HCT116 (cell line): ENCODE results near the gene SMG6. TPM values are rescaled to one million over a fixed set of nuclear protein-coding genes. Genes with fewer than 3 reads are reported as not detected.

Experiments
- ATAC-seq: fragments of 200-7000 bp; cut with Tn5 transposase; 2 replicates; pipeline ENCODE4 v1.9.1; 2020; ENCODE audit warnings: mild to moderate bottlenecking, moderate library complexity
- BruUV-seq: library from RNA; stranded (reverse); fragments of 400-500 nt; replicated peaks from 2 replicates; lab custom pipeline; 2021; lab: Mats Ljungman, UMichigan
- CTCF ChIA-PET: fragments of 300-600 bp; sonication (Branson Sonifier 250); formaldehyde crosslinking; loops from one replicate; lab custom pipeline; 2021; ENCODE audit warnings: antibody characterized with exemption; lab: Charles Lee
- POLR2A ChIA-PET: fragments of 300-600, 350-600 bp; sonication (Branson Sonifier 250); formaldehyde crosslinking; loops from one replicate; lab custom pipeline; 2021; ENCODE audit warnings: antibody characterized with exemption; lab: Charles Lee
- RAD21 ChIA-PET, 2 experiments: fragments of 300-600 bp; sonication (Branson Sonifier 250); formaldehyde crosslinking; loops; one replicate each; lab custom pipeline; 2023; ENCODE audit warnings: low total read pairs in 2 of 2; ENCODE audit not compliant: uncharacterized antibody in 2 of 2, unreplicated experiment in 2 of 2, low non-redundant PET in 1 of 2; lab: Charles Lee
- DNase-seq: peaks from one replicate; pipeline ENCODE4 v3.0.0-alpha.2; 2010; ENCODE audit warnings: low read depth, low spot score
- H2AFZ ChIP-seq: fragments of 200-600 bp; shearing (Covaris generic), sonication (generic); 2 replicates; pipeline ENCODE4 v1.6.1; 2017; ENCODE audit warnings: low read depth, mixed run types, mixed read lengths, antibody characterized with exemption, low read length; ENCODE audit not compliant: poor library complexity, severe bottlenecking
- H3K27ac ChIP-seq: 2 replicates; pipeline ENCODE4 v1.5.1; 2012; ENCODE audit warnings: low read depth, low read length
- H3K27me3 ChIP-seq: fragments of 200-600 bp; sonication (generic); 2 replicates; pipeline ENCODE4 v1.6.1; 2016; ENCODE audit warnings: mixed run types, low read length, mixed read lengths; ENCODE audit not compliant: insufficient read depth
- H3K36me3 ChIP-seq, 2 experiments: fragments of 200-500 bp in 1 of 2; fragments of 200-600 bp in 1 of 2; sonication (Bioruptor generic) in 1 of 2; sonication (generic) in 1 of 2; 2 replicates each; pipeline versions ENCODE4 v1.5.1 to v1.6.1; 2014 to 2016; ENCODE audit warnings: low read length in 2 of 2, inconsistent platforms in 1 of 2, mixed read lengths in 1 of 2, mixed run types in 1 of 2; ENCODE audit not compliant: insufficient read depth in 2 of 2, control insufficient read depth in 1 of 2
- H3K4me1 ChIP-seq, 2 experiments: fragments of 200-600 bp in 1 of 2; sonication (generic) in 1 of 2; 2 replicates each; pipeline versions ENCODE4 v1.5.1 to v1.6.1; 2012 to 2017; ENCODE audit warnings: low read length in 2 of 2, inconsistent platforms in 1 of 2, mild to moderate bottlenecking in 1 of 2, mixed read lengths in 1 of 2, mixed run types in 1 of 2, moderate library complexity in 1 of 2; ENCODE audit not compliant: insufficient read depth in 2 of 2, control insufficient read depth in 1 of 2
- H3K4me2 ChIP-seq: fragments of 200-600 bp; sonication (generic); 2 replicates; pipeline ENCODE4 v1.6.1; 2017; ENCODE audit warnings: mixed run types, low read length, mixed read lengths
- H3K4me3 ChIP-seq, 2 experiments: fragments of 200-600 bp in 1 of 2; sonication (generic) in 1 of 2; replicated peaks in 1 of 2; 2 replicates each; pipeline ENCODE4 v1.5.1; 2011 to 2016; ENCODE audit warnings: low read length in 2 of 2, control low read depth in 1 of 2, low read depth in 1 of 2, mild to moderate bottlenecking in 1 of 2, mixed read lengths in 1 of 2, mixed run types in 1 of 2
- H3K79me2 ChIP-seq: fragments of 200-600 bp; sonication (generic); 2 replicates; pipeline ENCODE4 v1.6.1; 2017; ENCODE audit warnings: mild to moderate bottlenecking, mixed run types, low read length, moderate library complexity, mixed read lengths; ENCODE audit not compliant: insufficient read depth
- H3K9ac ChIP-seq: fragments of 200-600 bp; sonication (generic); 2 replicates; pipeline ENCODE4 v1.6.1; 2016; ENCODE audit warnings: low read length, mixed read lengths
- H3K9me2 ChIP-seq: fragments of 200-600 bp; sonication (generic), shearing (Covaris generic); 2 replicates; pipeline ENCODE4 v1.6.1; 2017; ENCODE audit warnings: mixed run types, mild to moderate bottlenecking, moderate library complexity; ENCODE audit not compliant: insufficient read depth
- H3K9me3 ChIP-seq, 2 experiments: fragments of 200-500 bp in 1 of 2; fragments of 200-600 bp in 1 of 2; sonication (Bioruptor generic) in 1 of 2; sonication (generic) in 1 of 2; 2 replicates each; pipeline ENCODE4 v1.6.1; 2014 to 2017; ENCODE audit warnings: low read length in 2 of 2, mixed read lengths in 2 of 2, inconsistent platforms in 1 of 2, low read depth in 1 of 2, mild to moderate bottlenecking in 1 of 2, mixed run types in 1 of 2, moderate library complexity in 1 of 2; ENCODE audit not compliant: control insufficient read depth in 1 of 2, insufficient read depth in 1 of 2
- H4K20me1 ChIP-seq: fragments of 200-600 bp; sonication (generic), shearing (Covaris generic); 2 replicates; pipeline ENCODE4 v1.6.1; 2017; ENCODE audit warnings: mixed run types, mild to moderate bottlenecking, moderate library complexity; ENCODE audit not compliant: insufficient read depth
- CEBPB ChIP-seq: IDR thresholded peaks from 2 replicates; pipeline ENCODE4 v1.6.1; 2012; ENCODE audit warnings: low read depth
- EZH2phosphoT487 ChIP-seq: fragments of 200-600 bp; IDR thresholded peaks from 2 replicates; pipeline ENCODE4 v1.6.1; 2018; ENCODE audit warnings: antibody characterized with exemption, borderline replicate concordance
- JUND ChIP-seq: IDR thresholded peaks from 2 replicates; pipeline ENCODE4 v1.6.1; 2012
- POLR2AphosphoS5 ChIP-seq: IDR thresholded peaks from 2 replicates; pipeline ENCODE4 v1.6.1; 2011; ENCODE audit warnings: mild to moderate bottlenecking, low read depth, low read length, moderate library complexity
- RAD21 ChIP-seq: IDR thresholded peaks from 2 replicates; pipeline ENCODE4 v1.6.1; 2012; ENCODE audit warnings: low read depth, mild to moderate bottlenecking
- SP1 ChIP-seq: IDR thresholded peaks from 2 replicates; pipeline ENCODE4 v1.6.1; 2012; ENCODE audit warnings: low read depth
- SRF ChIP-seq: IDR thresholded peaks from 2 replicates; pipeline ENCODE4 v1.6.1; 2012; ENCODE audit warnings: low read depth
- TCF7L2 ChIP-seq: IDR thresholded peaks from 2 replicates; pipeline ENCODE4 v1.7.0; 2011; ENCODE audit warnings: borderline replicate concordance, inconsistent platforms; ENCODE audit not compliant: insufficient read depth, insufficient read length; ENCODE audit errors: extremely low read depth
- YY1 ChIP-seq: IDR thresholded peaks from 2 replicates; pipeline ENCODE4 v1.6.1; 2011; ENCODE audit warnings: low read length, low read depth, moderate library complexity, mild to moderate bottlenecking; ENCODE audit not compliant: insufficient replicate concordance; ENCODE audit errors: extremely low read depth
- intact Hi-C: fragments of 100-400 bp; cut with micrococcal nuclease; formaldehyde crosslinking; loops from 2 replicates; pipeline ENCODE4 v1.10.0; 2022
- total RNA-seq: library from RNA; stranded (reverse); gene quantifications from one replicate; pipeline ENCODE4 v1.2.1, GENCODE V29; 2021; ENCODE audit not compliant: unreplicated experiment
- TF ChIP-seq, protein P1 (sequence below), 3 experiments: fragments of 200-600 bp in 1 of 3; sonication (generic) in 1 of 3; IDR thresholded peaks in 2 of 3; conservative IDR thresholded peaks in 1 of 3; 2 replicates each; pipeline ENCODE4 v1.5.1; 2012 to 2017; ENCODE audit warnings: low read depth in 2 of 3, low read length in 2 of 3, antibody characterized with exemption in 1 of 3, borderline replicate concordance in 1 of 3, control low read depth in 1 of 3, mild to moderate bottlenecking in 1 of 3, mixed read lengths in 1 of 3, mixed run types in 1 of 3, moderate library complexity in 1 of 3; ENCODE audit not compliant: insufficient read depth in 1 of 3
- TF ChIP-seq, protein P2 (sequence below): IDR thresholded peaks from 2 replicates; pipeline ENCODE4 v1.6.1; 2012

SMG6 gene
- total RNA-seq, 1 experiment from 2014 or later = 23.1 TPM

- peaks cover 2 to 18% of the 10 kb centered on the region in 2 experiments; a peak in 3 of 4 replicates for H3K4me1 ChIP-seq
- DNase-seq (no peak), ATAC-seq (no peak)
- BruUV-seq = no TSS peak
- H3K79me2 ChIP-seq = no peaks in the 10 kb centered on the region
- no peak overlapping the region for H3K4me2 ChIP-seq
- H3K27me3 ChIP-seq = no peaks in the 10 kb centered on the region
- no peaks in the 10 kb centered on the region for H3K36me3 ChIP-seq
- no peak overlapping the region for H3K27ac ChIP-seq
- no peaks in the 10 kb centered on the region for H3K9me3 ChIP-seq
- no peak overlapping the region for H2AFZ ChIP-seq
- ChIA-PET POLR2A (no interaction called here), CTCF (interaction anchor here (1.2 kb wide), 1 partner anchor 112 kb away, joined by 3 read pairs; no protein-coding TSS in a partner anchor), RAD21 (no interaction called here)
- no peaks in the 10 kb centered on the region for H4K20me1 ChIP-seq
- no peak overlapping the region for H3K4me3 ChIP-seq
- no peak overlapping the region for H3K9ac ChIP-seq
- intact Hi-C loops = no loop called here
- TF ChIP-seq CEBPB (no peak), EZH2phosphoT487 (no peak), YY1 (no peak), RAD21 (no peak), SRF (no peak), TCF7L2 (no peak), SP1 (no peak), POLR2AphosphoS5 (no peak), JUND (no peak)
- TF ChIP-seq, protein P1, sequence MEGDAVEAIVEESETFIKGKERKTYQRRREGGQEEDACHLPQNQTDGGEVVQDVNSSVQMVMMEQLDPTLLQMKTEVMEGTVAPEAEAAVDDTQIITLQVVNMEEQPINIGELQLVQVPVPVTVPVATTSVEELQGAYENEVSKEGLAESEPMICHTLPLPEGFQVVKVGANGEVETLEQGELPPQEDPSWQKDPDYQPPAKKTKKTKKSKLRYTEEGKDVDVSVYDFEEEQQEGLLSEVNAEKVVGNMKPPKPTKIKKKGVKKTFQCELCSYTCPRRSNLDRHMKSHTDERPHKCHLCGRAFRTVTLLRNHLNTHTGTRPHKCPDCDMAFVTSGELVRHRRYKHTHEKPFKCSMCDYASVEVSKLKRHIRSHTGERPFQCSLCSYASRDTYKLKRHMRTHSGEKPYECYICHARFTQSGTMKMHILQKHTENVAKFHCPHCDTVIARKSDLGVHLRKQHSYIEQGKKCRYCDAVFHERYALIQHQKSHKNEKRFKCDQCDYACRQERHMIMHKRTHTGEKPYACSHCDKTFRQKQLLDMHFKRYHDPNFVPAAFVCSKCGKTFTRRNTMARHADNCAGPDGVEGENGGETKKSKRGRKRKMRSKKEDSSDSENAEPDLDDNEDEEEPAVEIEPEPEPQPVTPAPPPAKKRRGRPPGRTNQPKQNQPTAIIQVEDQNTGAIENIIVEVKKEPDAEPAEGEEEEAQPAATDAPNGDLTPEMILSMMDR (IDR thresholded peaks at IDR 0.05 in 2 of 3, conservative IDR thresholded peaks at IDR 0.05 in 1 of 3; ENCODE audit: borderline replicate concordance in 1 of 3, insufficient read depth in 1 of 3, low read depth in 2 of 3, low read length in 2 of 3) = no peak
- TF ChIP-seq, protein P2, sequence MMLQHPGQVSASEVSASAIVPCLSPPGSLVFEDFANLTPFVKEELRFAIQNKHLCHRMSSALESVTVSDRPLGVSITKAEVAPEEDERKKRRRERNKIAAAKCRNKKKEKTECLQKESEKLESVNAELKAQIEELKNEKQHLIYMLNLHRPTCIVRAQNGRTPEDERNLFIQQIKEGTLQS = no peak
- no peaks in the 10 kb centered on the region for H3K9me2 ChIP-seq
Measured at GRCh38 chr17:2020721-2021120, 282.9 kb downstream of the SMG6 start.
